ENCODE data around the gene INPPL1.

Gene INPPL1

DNA sequence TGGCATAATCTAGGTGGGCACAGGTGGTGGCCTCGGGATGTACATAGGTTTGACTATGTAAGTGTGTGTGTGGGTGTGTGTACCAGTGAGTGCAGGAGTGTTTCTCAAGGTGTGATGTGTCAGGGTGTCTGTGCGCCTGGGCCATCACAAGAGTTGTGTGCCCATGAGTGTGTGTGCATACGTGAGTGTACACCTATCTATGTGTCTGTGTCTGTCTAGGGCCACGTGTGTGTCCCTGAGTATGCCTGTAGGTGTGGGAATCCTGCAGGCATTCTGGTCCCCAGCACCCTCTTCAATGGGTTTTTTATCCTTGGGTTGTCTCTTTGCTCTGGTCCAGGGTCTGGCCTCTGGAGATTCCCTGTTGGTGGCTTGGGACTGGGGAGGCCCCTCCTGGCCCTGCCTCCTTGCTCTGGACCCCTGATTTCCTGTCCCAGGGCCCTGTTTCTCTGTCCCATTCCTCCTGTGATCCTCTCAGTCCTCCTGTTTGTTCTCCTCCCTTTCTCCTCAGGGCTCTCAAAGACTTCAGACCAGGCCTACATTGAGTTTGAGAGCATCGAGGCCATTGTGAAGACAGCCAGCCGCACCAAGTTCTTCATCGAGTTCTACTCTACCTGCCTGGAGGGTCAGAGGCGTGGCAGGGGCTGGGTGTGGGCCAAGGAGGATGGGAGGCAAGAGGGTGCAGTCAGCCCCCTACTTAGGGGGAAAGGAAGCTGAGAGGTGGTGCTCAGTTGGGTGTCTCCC lies 9.4 kb downstream of the INPPL1 start:
- DNase-seq (ENCODE audit: extremely low read depth, low read depth) = no peak
- no peak overlapping the region for H3K4me3 ChIP-seq (replicated peaks; ENCODE audit: low read depth, low read length)
- no peak for TF ChIP-seq CTCF (IDR thresholded peaks at IDR 0.05; ENCODE audit: low read depth, low read length, missing control alignments)

DNA sequence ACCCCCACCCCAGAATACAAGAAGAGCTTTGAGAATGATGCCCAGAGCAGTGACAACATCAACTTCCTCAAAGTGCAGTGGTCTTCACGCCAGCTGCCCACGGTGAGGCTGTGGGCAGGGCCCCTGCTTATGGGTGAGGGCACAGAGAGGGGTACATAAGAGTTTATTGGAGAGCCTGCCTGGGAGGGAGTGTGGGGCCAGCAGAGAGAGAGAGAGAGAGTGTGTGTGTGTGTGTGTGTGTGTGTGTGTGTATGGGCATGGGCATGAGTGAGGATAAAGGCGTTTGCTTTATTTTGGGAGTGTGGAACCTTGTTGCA lies 9.9 kb downstream of the INPPL1 start:
- no peak for TF ChIP-seq CTCF (IDR thresholded peaks at IDR 0.05; ENCODE audit: low read depth, low read length, missing control alignments)
- no peak for DNase-seq (ENCODE audit: extremely low read depth, low read depth)
- no peak overlapping the region for H3K4me3 ChIP-seq (replicated peaks; ENCODE audit: low read depth, low read length)

DNA sequence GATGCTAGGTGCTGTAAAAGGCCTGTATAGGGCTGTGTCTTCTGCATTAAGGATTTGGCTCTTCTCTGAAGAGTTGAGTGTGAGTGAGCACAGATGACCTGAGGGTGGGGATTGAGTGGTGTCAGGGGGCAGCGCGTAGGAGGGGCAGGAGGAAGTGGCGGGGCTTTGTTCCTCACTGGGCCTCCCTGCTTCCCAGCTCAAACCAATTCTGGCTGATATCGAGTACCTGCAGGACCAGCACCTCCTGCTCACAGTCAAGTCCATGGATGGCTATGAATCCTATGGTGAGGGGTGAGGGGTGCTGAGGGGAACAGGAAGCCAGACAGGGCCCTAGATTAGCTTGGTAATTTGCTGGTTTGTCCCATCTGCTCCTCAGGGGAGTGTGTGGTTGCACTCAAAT lies 10.4 kb downstream of the INPPL1 start:
- H3K4me3 ChIP-seq (replicated peaks; ENCODE audit: low read depth, low read length) = no peak overlapping the region
- DNase-seq (ENCODE audit: extremely low read depth, low read depth) = no peak
- TF ChIP-seq CTCF (IDR thresholded peaks at IDR 0.05; ENCODE audit: low read depth, low read length, missing control alignments) = no peak

- TF ChIP-seq CTCF (IDR thresholded peaks at IDR 0.05; ENCODE audit: low read depth, low read length, missing control alignments) = no peak
- H3K4me3 ChIP-seq (replicated peaks; ENCODE audit: low read depth, low read length) = no peak overlapping the region
- DNase-seq (ENCODE audit: extremely low read depth, low read depth) = no peak
Observed at GRCh38 chr11:72235351-72236057, 10.9 kb downstream of the INPPL1 start.

DNA sequence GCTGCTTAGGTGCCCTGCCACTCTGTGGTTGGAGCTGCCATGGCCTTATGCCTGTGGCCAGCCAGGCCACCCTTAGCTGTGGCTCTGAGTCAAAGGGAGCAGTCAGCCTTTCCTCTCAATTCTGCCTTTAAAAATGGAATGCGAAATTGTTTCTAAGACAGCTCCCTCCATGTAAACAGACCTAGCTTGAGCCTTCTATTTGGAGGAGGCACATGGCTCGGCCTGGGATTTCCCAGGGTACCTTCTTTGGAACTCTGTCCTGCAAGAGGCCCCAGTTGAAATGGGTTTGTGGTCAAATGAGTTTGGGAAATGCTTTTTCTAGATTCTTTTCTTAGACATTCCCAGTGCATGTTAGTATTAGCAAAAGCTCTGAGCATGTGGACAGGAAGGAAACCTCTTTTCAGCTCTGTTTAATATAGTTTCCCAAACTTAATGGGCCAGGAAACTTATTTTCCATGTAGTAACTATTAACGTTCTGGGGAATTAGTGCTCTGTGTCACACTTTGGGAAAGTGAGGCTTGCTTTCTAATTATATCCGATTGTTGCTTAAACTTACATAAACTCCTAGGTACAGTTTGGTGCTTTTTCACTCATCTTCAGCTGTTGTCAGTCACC lies 11.6 kb downstream of the INPPL1 start:
- DNase-seq (ENCODE audit: extremely low read depth, low read depth) = no peak
- no peak overlapping the region for H3K4me3 ChIP-seq (replicated peaks; ENCODE audit: low read depth, low read length)
- no peak for TF ChIP-seq CTCF (IDR thresholded peaks at IDR 0.05; ENCODE audit: low read depth, low read length, missing control alignments)

DNA sequence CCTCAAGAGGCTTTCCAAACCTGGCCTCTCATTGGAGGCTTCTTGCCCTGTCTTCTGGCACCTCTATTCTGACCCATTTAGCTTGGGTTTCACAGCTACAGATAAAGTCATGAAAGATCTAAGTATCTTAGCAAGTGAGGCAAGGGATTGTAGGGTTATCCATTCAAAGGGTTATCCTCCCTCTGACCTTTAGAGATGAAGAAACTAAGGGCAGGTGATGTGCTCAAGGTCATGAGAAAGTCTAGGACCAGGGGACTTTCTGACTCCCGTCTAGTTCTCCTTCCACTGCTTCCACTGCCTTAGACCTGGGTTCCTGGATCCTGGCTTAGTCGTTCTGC lies 12.2 kb downstream of the INPPL1 start:
- TF ChIP-seq CTCF (IDR thresholded peaks at IDR 0.05; ENCODE audit: low read depth, low read length, missing control alignments) = no peak
- DNase-seq (ENCODE audit: extremely low read depth, low read depth) = no peak
- no peak overlapping the region for H3K4me3 ChIP-seq (replicated peaks; ENCODE audit: low read depth, low read length)
